GM12864 (cell line): ENCODE results near the gene CDK14.

Source experiments
- DNase-seq: peaks from one replicate; pipeline ENCODE4 v3.0.0-alpha.2; 2011; ENCODE audit warnings: low read depth
- H3K4me3 ChIP-seq: 2 replicates; pipeline ENCODE4 v1.5.1; 2011; ENCODE audit warnings: mild to moderate bottlenecking, low read depth, low read length, control low read depth
- TF ChIP-seq, protein P1 (sequence below): IDR thresholded peaks from 2 replicates; pipeline ENCODE4 v1.5.1; 2011; ENCODE audit warnings: low read depth, mild to moderate bottlenecking, moderate library complexity, low read length, control low read depth, inconsistent platforms; ENCODE audit errors: missing control alignments

Gene CDK14

DNA sequence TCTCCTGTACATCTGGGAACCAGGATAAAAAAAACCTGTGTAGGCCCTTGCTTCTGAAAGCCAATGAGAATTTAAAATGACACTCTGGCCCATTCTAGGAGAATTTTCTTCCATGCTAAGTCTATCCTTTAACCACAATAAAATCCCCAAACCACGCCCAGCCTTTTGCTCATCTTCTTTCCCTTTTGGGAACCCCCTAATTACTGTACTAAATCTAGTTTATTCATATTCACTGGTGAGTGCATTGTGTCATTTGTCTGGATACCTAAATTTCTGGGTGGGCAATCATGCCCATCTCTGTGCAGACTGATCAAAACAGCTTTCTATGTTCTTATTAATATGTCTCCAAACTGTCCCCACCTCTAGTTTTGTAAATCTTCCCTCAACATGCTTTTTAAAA, 11.7 kb upstream of the CDK14 start:
- DNase-seq = no peak
- TF ChIP-seq, protein P1, sequence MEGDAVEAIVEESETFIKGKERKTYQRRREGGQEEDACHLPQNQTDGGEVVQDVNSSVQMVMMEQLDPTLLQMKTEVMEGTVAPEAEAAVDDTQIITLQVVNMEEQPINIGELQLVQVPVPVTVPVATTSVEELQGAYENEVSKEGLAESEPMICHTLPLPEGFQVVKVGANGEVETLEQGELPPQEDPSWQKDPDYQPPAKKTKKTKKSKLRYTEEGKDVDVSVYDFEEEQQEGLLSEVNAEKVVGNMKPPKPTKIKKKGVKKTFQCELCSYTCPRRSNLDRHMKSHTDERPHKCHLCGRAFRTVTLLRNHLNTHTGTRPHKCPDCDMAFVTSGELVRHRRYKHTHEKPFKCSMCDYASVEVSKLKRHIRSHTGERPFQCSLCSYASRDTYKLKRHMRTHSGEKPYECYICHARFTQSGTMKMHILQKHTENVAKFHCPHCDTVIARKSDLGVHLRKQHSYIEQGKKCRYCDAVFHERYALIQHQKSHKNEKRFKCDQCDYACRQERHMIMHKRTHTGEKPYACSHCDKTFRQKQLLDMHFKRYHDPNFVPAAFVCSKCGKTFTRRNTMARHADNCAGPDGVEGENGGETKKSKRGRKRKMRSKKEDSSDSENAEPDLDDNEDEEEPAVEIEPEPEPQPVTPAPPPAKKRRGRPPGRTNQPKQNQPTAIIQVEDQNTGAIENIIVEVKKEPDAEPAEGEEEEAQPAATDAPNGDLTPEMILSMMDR = no peak
- H3K4me3 ChIP-seq = no peak overlapping the region

DNA sequence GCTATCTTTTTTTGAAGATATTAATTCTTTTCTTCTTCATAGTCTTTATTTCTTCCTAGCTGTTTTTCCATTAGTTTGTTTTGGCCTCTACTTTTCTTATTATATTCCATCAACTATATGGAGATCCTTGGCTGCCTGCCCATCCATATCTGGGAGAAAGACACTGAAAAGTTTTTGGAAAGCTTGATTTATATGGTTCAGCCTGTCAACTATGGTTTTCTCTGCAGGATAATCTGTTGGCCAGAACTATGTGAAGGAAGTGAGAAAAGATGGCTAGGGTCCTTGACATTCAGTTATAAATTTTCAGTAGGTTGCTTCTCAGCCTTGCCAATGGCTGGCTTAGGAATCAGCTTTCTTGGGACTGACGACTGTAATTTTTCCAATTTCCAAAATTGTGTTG, 10.0 kb upstream of the CDK14 start:
- H3K4me3 ChIP-seq = no peak overlapping the region
- TF ChIP-seq, protein P1 = no peak
- DNase-seq = no peak

DNA sequence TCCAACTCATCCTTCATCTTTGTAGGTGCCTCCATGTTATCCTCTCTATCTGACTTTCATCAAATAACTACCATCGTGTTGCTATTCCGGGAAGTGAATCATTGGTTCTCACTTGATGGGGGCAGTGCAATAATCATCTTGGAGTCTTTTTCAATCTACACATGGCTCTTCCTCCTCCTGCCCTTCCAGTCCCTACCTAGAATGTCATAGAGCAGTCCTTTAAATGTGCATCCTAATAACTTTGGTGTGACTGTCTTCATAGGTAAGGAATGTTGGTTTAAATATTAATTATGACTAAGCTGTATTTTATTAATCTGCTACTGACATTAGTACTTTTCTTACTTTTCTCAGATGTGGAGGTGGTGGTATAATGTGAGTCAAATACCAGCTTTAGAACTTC, 8.4 kb upstream of the CDK14 start:
- DNase-seq = no peak
- TF ChIP-seq, protein P1 = no peak
- no peak overlapping the region for H3K4me3 ChIP-seq

DNA sequence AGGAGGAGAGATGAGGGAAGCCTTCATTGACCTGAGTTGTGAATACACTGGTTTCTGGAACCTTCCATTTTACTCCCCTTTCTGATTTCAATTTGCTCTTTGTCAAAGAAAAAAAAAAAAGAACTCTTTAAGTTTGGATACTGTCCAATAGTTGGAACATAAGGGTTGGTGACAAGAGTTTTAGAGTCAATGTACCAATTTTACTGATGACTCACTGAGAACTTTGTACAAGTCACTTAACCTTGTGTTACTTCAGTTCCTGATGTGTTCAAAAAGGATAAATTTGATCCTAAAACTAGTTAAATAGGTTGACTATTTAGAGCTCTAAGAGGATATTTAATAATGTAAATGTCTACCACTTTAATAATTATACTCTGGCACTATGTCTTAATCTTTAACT, 4.1 kb upstream of the CDK14 start:
- TF ChIP-seq, protein P1 = no peak
- DNase-seq = no peak

DNA sequence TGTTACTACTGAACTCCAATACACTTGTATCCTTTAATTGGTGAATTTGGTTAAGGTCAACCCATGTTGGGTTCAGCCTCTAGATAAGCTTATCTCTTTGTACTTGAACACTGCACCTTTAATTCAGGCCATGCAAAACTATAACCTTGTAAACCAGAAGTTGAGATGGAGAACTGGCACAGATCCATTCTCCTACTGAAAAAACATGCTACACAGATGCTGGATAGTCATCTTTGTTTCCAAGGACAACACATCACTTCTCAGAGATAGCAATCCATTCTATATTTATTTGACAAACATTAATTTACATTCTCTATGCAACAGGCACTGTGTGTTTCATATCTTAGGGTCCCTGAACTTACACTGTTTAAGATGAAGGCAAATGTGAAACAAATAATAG, 2.9 kb upstream of the CDK14 start:
- DNase-seq = no peak
- no peak overlapping the region for H3K4me3 ChIP-seq
- TF ChIP-seq, protein P1 = no peak

More for the DNA sequence above, 4.1 kb upstream of the CDK14 start:
- H3K4me3 ChIP-seq = no peak overlapping the region

DNA sequence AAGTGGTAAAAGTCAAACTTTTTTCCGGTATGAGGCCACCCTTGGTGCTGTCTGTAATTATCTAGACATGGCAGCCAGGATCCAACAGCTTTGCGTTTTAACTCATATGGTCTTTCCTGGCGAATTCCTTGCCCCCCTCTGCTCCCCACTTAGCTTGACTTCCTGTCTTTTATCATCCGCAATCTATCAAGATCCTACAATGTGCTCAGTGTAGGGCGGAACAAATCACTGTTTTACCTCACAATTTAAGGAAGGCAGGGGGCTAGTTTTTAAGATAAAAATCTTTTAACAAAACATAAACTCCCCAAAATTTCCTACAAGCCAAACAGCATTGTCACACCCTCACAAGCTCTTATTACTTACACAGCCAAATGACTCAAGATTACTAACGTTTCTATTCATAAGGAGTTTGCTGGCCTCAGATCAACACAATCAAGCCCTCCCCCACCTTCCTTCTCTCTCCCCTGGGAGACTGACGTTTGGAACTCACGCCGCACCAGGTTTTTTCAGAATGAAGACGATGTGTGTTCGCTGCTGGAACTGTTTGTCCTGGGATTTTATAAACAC, 1.3 kb upstream of the CDK14 start:
- DNase-seq = no peak
- H3K4me3 ChIP-seq = no peak overlapping the region
- TF ChIP-seq, protein P1 = no peak

DNA sequence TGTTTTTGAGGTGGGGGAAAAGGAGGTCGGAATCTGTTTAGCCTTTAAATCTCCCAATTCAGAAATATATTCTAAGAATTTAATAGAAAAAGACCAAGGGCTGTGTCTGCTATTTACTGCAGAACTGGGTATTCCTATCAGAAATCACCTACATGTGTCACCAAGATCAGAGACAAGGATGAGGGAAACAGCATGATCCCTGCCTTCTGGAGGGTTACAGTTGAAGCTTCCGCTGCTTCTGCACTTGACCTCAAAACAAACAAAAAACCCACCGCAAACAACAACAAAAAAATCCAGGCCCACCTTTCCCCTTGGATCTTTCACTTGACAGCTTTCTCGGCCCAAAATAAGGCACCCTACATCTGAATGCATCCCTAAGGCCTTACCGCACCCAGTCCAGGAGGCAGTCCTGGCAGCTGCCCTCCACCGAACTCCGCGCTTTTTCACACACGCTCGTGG, 750 bp upstream of the CDK14 start:
- no peak for DNase-seq
- H3K4me3 ChIP-seq = peak overlapping the region; percentile 89
- TF ChIP-seq, protein P1 = no peak
